IMR-90 (cell line): ENCODE measurements around the gene EYS. TPM values are rescaled to one million over a fixed set of nuclear protein-coding genes. Genes with fewer than 3 reads are reported as not detected.

Experiments used
- ATAC-seq: fragments of 200-7000 bp; cut with Tn5 transposase; 2 replicates; pipeline ENCODE4 v1.9.1; 2020; ENCODE audit warnings: low read depth, mild to moderate bottlenecking, moderate library complexity
- BruUV-seq: library from RNA; stranded (reverse); fragments of 400-500 nt; replicated peaks from 2 replicates; lab custom pipeline; 2021; lab: Mats Ljungman, UMichigan
- CTCF ChIA-PET: fragments of 300-600 bp; formaldehyde crosslinking; extraction: SDS; loops from one replicate; lab custom pipeline; 2021; ENCODE audit warnings: antibody characterized with exemption; lab: Yijun Ruan, JAX
- POLR2A ChIA-PET: fragments of 300-600 bp; sonication (Branson Sonifier 250); formaldehyde crosslinking; loops from one replicate; lab custom pipeline; 2022; ENCODE audit warnings: antibody characterized with exemption; ENCODE audit not compliant: unreplicated experiment; lab: Charles Lee
- DNase-seq: peaks from one replicate; pipeline ENCODE4 v3.0.0; 2013
- H2AFZ ChIP-seq: replicated peaks from 2 replicates; pipeline ENCODE3; 2013; ENCODE audit warnings: low read length, mild to moderate bottlenecking; ENCODE audit not compliant: poor library complexity
- H2AK5ac ChIP-seq: 2 replicates; pipeline ENCODE4 v1.6.1; 2013; ENCODE audit warnings: low read depth, low read length, inconsistent platforms
- H2AK9ac ChIP-seq: replicated peaks from 2 replicates; pipeline ENCODE3; 2013; ENCODE audit warnings: mild to moderate bottlenecking, low read depth, low read length, moderate library complexity; ENCODE audit not compliant: poor library complexity
- H2BK120ac ChIP-seq: 2 replicates; pipeline ENCODE4 v1.6.1; 2013; ENCODE audit warnings: low read depth, low read length, inconsistent platforms
- H2BK15ac ChIP-seq: 3 replicates; pipeline ENCODE4 v1.6.1; 2013; ENCODE audit warnings: low read depth, low read length, inconsistent platforms
- H2BK20ac ChIP-seq: 2 replicates; pipeline ENCODE4 v1.6.1; 2013; ENCODE audit warnings: low read depth, mild to moderate bottlenecking, inconsistent platforms, low read length, moderate library complexity
- H2BK5ac ChIP-seq: 2 replicates; pipeline ENCODE4 v1.6.1; 2013; ENCODE audit warnings: mild to moderate bottlenecking, low read depth, low read length, inconsistent platforms; ENCODE audit not compliant: poor library complexity, severe bottlenecking
- H3K14ac ChIP-seq: replicated peaks from 2 replicates; pipeline ENCODE4 v1.6.1; 2013; ENCODE audit warnings: low read depth, low read length, inconsistent platforms
- H3K18ac ChIP-seq: 2 replicates; pipeline ENCODE4 v1.6.1; 2013; ENCODE audit warnings: low read depth, low read length, control low read depth
- H3K23ac ChIP-seq: 2 replicates; pipeline ENCODE4 v1.6.1; 2013; ENCODE audit warnings: low read depth, low read length, inconsistent platforms
- H3K27ac ChIP-seq: 2 replicates; pipeline ENCODE4 v1.5.1; 2013; ENCODE audit warnings: mild to moderate bottlenecking, control low read depth, low read length; ENCODE audit not compliant: insufficient read depth
- H3K27me3 ChIP-seq: 2 replicates; pipeline ENCODE4 v1.6.1; 2013; ENCODE audit warnings: low read length; ENCODE audit not compliant: control insufficient read depth, insufficient read depth
- H3K36me3 ChIP-seq: 2 replicates; pipeline ENCODE4 v1.6.1; 2013; ENCODE audit warnings: low read length, mixed read lengths; ENCODE audit not compliant: control insufficient read depth, insufficient read depth
- H3K4ac ChIP-seq: 2 replicates; pipeline ENCODE4 v1.6.1; 2013; ENCODE audit warnings: low read depth, low read length, inconsistent platforms
- H3K4me1 ChIP-seq: 2 replicates; pipeline ENCODE4 v1.6.1; 2013; ENCODE audit warnings: low read length, mixed read lengths; ENCODE audit not compliant: control insufficient read depth, insufficient read depth
- H3K4me2 ChIP-seq: 2 replicates; pipeline ENCODE4 v1.6.1; 2013; ENCODE audit warnings: low read depth, mild to moderate bottlenecking, control low read depth, low read length, moderate library complexity
- H3K4me3 ChIP-seq: 2 replicates; pipeline ENCODE4 v1.5.1; 2013; ENCODE audit warnings: low read depth, mild to moderate bottlenecking, control low read depth, low read length, moderate library complexity; ENCODE audit not compliant: insufficient read depth
- H3K56ac ChIP-seq: 2 replicates; pipeline ENCODE4 v1.6.1; 2013; ENCODE audit warnings: low read length, inconsistent platforms; ENCODE audit not compliant: insufficient read depth; ENCODE audit errors: extremely low read depth
- H3K79me1 ChIP-seq, 2 experiments: 2 replicates each; pipeline ENCODE4 v1.6.1; 2013; ENCODE audit warnings: low read length in 2 of 2, inconsistent platforms in 1 of 2, low read depth in 1 of 2
- H3K9ac ChIP-seq: 2 replicates; pipeline ENCODE4 v1.6.1; 2013; ENCODE audit warnings: low read depth, low read length, control low read depth
- H3K9me1 ChIP-seq: 2 replicates; pipeline ENCODE4 v1.6.1; 2013; ENCODE audit warnings: low read length, inconsistent platforms; ENCODE audit not compliant: insufficient read depth
- H3K9me3 ChIP-seq: 2 replicates; pipeline ENCODE4 v1.6.1; 2013; ENCODE audit warnings: low read length; ENCODE audit not compliant: control insufficient read depth, insufficient read depth
- H4K20me1 ChIP-seq: 2 replicates; pipeline ENCODE4 v1.6.1; 2013; ENCODE audit warnings: low read length, inconsistent platforms; ENCODE audit not compliant: insufficient read depth
- H4K5ac ChIP-seq: 2 replicates; pipeline ENCODE4 v1.6.1; 2013; ENCODE audit warnings: mild to moderate bottlenecking, low read depth, low read length, control low read depth
- H4K8ac ChIP-seq, 2 experiments: 2 replicates each; pipeline ENCODE4 v1.6.1; 2013; ENCODE audit warnings: low read depth in 2 of 2, low read length in 2 of 2, control low read depth in 1 of 2, inconsistent platforms in 1 of 2
- H4K91ac ChIP-seq: 2 replicates; pipeline ENCODE4 v1.6.1; 2013; ENCODE audit warnings: low read depth, low read length, inconsistent platforms; ENCODE audit not compliant: insufficient read depth
- FOS ChIP-seq: fragments of 150-350 bp; IDR thresholded peaks from 2 replicates; pipeline ENCODE4 v1.6.1; 2016; ENCODE audit warnings: low read depth, low read length
- MAFK ChIP-seq: IDR thresholded peaks from 2 replicates; pipeline ENCODE4 v1.6.1; 2012; ENCODE audit warnings: low read depth, low read length, improper control_type of control experiment
- NFE2L2 ChIP-seq: fragments of 150-350 bp; IDR thresholded peaks from 2 replicates; pipeline ENCODE4 v1.6.1; 2016; ENCODE audit warnings: low read depth, mild to moderate bottlenecking, low read length
- POLR2A ChIP-seq: IDR thresholded peaks from 2 replicates; pipeline ENCODE4 v1.6.1; 2012; ENCODE audit warnings: mild to moderate bottlenecking, low read depth, low read length
- WGBS, 2 experiments: methylation state at CpG; one replicate each; pipeline versions ENCODE4 v1.1.5 to v1.1.7; 2013; ENCODE audit warnings: missing lambda C conversion rate in 2 of 2; ENCODE audit not compliant: insufficient read length in 1 of 2; ENCODE audit errors: extremely low coverage in 2 of 2; 5-methylcytosine and 5-hydroxymethylcytosine counted together
- dilution Hi-C: fragments of 300-500 bp; cut with HindIII; formaldehyde crosslinking; loops from one replicate; pipeline ENCODE4 v1.14.3; 2018; ENCODE audit warnings: low sequenced_read_pairs; ENCODE audit not compliant: unreplicated experiment
- in situ Hi-C: fragments of 300-500 bp; cut with MboI; formaldehyde crosslinking; loops from 3 replicates; pipeline ENCODE4 v1.14.3; 2019; ENCODE audit warnings: low sequenced_read_pairs, inconsistent platforms, mixed read lengths
- intact Hi-C: fragments of 100-400 bp; cut with micrococcal nuclease; formaldehyde crosslinking; loops from 2 replicates; pipeline ENCODE4 v1.10.0; 2022
- polyA plus RNA-seq, 3 experiments: library from polyadenylated mRNA; depleted of rRNA; stranded (reverse); fragments of >200 nt; gene quantifications; 2 replicates each; pipeline ENCODE4 v1.2.3, GENCODE V29; 2012; ENCODE audit warnings: low replicate concordance in 1 of 3
- total RNA-seq: library from RNA; depleted of rRNA; stranded (reverse); fragments of >200 nt; gene quantifications from 2 replicates; pipeline ENCODE4 v1.2.3, GENCODE V29; 2012

Gene EYS
- total and polyA plus RNA-seq, 2 of the 4 experiments (the other 2 are of a cell fraction), result under 0.01 TPM; not detected in 1

- dilution Hi-C loops, result no loop called here
- peaks cover 10% of the 10 kb centered on the region for H3K36me3 ChIP-seq
- H4K5ac ChIP-seq, result no peak overlapping the region
- H2BK20ac ChIP-seq, result no peak overlapping the region
- no peak overlapping the region for H2AK5ac ChIP-seq
- WGBS, 2 experiments, result 100% methylated on average over 1 of the region's 4 CpGs; no CpG with 5 or more reads in 1 of the 2 experiments
- H3K14ac ChIP-seq, result no peak overlapping the region
- no peak overlapping the region for H3K4me3 ChIP-seq
- no peaks in the 10 kb centered on the region for H3K27me3 ChIP-seq
- no peak overlapping the region for H2AK9ac ChIP-seq
- H3K9me1 ChIP-seq, result no peaks in the 10 kb centered on the region
- ChIA-PET POLR2A (no interaction called here), CTCF (interaction anchor here (0.6 kb wide), 1 partner anchor 12 kb away, joined by 3 read pairs; no protein-coding TSS in a partner anchor)
- intact Hi-C loops, result no loop called here
- H2BK15ac ChIP-seq, result no peak overlapping the region
- in situ Hi-C loops, result no loop called here
- DNase-seq, result no peak
- no peak overlapping the region for H4K91ac ChIP-seq
- no peak overlapping the region for H3K27ac ChIP-seq
- H3K4me1 ChIP-seq, result no peaks in the 10 kb centered on the region
- no peak overlapping the region for H4K8ac ChIP-seq
- H3K79me1 ChIP-seq, result peaks cover 13 to 14% of the 10 kb centered on the region in 2 experiments
- no peaks in the 10 kb centered on the region for H4K20me1 ChIP-seq
- no peak overlapping the region for H2BK120ac ChIP-seq
- TF ChIP-seq POLR2A (no peak), MAFK (no peak), FOS (no peak), NFE2L2 (no peak)
- H3K23ac ChIP-seq, result no peak overlapping the region
- no peak overlapping the region for H3K9ac ChIP-seq
- no peak overlapping the region for H2BK5ac ChIP-seq
- H3K56ac ChIP-seq, result no peak overlapping the region
- H3K4ac ChIP-seq, result no peak overlapping the region
- no peaks in the 10 kb centered on the region for H3K9me3 ChIP-seq
- BruUV-seq, result no TSS peak
- H3K4me2 ChIP-seq, result no peak overlapping the region
- no peak overlapping the region for H2AFZ ChIP-seq
- no peak for ATAC-seq
- H3K18ac ChIP-seq, result no peak overlapping the region
These were observed 2021.3 kb downstream of the EYS start for GRCh38 chr6:63685446-63686379.
